NCI-H1417 treated with DMSO at 0.1 percent for 48 hours (cell line): Measurements from ENCODE around the gene CROCC2.

Experiments used
- DNase-seq: peaks from one replicate; lab custom pipeline; 2025; lab: John Stamatoyannopoulos, UW

CROCC2 gene

GRCh38 chr2:240999873-241000541 lies 93.9 kb downstream of the CROCC2 start:
- DNase-seq: no peak

DNA sequence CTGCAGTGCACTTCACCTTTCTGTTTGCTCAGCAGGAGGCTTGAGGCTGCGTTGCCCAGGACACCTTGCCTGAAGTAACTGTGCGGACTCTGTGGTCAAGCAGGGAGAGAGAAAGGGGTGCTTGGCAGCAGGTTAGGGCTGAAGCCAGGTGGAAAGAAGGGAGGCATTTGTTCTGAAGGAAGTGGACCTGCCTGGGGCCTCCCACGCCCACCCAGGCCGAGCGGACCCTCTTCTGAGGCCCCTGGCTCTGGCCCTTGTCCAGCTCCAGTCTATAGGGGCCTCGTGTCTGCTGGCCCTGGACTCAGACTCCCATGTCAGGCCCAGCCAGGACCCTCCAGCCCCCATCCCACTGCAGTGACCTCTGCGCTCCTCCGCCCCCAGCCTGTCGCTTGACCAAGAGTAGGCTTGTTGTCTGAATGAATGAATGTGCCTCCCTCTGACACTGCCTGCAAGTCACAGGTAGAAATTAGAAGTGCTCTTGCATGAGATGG lies 94.7 kb downstream of the CROCC2 start:
- DNase-seq: no peak

GRCh38 chr2:241001413-241002274 lies 95.5 kb downstream of the CROCC2 start:
- no peak for DNase-seq

DNA sequence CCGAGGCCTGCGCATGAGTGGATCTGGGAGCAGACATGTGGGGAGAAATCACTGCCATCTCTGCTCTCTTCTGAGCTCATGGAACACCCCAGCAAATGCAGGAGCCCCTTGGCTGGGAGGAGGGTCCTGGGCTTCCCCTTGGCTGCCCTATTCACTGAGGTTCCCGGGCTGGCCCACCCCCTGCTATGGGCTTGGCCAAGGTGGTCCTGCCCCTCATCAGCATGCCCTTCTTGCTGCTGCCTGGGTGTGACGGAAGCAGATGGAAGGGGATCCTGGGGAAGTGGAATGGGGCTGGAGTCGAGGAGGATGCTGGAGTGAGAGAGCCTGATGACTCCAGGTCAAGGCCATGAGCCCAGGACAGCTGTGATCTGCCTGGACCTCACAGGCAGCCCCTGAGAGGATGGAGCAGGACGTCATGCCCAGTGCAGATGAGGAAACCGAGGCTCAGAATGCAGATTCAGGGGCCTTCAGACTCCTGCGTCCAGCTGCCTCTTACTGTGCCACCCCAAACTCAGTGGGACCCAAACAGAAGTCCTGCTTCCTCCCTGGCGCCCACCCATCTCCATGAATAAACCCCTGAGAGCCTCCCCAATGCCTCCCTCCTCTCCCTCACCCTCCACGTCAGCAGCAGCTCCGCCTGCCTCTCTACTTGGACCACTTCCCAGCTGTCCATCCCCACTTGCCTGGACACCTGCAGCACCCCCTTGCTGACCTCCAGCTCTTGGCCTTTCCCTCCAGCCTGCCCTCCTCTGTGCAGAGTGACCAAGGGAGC lies 96.3 kb downstream of the CROCC2 start:
- no peak for DNase-seq

GRCh38 chr2:241003047-241003360 lies 96.9 kb downstream of the CROCC2 start:
- DNase-seq: no peak

DNA sequence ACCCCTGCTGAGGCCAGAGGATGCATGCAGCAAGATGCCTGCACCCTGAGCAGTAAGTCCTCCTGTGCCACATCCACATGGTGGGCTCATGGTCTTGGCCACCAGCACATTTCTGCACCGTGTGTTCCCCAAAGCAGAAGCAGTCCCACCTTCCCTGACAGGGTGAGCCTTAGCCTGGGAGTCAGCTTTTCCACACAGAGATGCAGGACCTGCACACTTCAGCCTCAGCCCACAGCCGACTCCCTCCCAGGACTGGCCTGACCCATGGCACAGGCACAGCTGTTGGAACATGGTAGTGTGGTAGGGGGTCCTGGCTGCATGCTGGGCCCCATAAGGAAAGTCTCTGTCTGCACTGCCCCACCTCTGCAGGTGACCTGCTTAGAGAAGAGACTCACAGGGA lies 97.2 kb downstream of the CROCC2 start:
- DNase-seq: no peak

DNA sequence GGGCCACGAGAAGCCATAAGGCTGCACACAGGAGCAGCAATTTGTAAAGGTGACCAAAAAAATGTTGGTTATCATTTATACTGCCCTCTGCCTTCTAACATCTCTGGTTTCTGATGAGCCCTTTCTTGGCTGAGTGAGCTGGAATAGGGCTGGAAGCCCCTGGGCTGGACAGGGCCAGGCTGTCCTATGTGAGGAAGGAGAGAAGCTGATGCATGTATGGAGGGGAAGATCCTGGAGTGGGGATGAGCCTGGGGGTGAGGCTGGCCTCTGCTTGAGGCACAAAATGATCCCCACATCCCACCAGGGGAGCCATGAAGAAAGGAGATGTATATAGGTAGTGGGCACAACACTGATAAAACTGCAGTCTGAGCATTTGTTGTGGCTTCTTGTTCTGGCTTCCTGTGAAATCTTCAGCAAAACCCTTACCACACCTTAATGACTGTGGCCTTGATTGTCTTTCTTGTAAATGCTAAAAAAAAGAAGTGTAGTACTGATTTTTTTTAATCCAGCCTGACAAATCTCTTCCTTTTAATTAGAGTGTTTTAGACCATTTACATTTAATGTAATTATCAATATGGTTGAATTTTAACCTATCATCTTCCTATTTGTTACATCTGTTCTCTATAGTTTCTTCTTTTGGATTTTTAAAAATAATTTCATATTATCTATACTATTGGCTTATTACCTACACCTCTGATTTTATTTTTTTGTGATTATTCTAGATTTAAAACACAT lies 97.9 kb downstream of the CROCC2 start:
- DNase-seq: no peak

DNA sequence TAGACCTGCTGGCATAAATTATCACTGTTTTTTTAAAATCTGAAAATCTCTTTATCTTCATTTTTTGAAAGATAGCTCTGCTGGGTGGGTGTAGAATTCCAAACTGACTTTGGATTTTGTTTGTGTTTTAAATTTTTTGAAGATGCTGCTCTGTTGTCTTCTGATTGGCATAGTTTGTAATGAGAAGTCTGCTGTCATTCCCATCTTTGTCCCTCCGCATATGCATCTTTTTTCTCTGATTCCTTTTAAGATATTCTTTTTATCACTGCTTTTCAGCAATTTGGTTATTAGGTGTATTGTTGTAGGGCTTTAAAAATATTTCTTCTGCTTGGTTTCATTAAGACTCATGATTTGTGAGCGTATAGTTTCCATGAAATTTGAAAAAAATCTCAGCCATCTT lies 99.4 kb downstream of the CROCC2 start:
- no peak for DNase-seq

- DNase-seq: no peak
These were observed 100.3 kb downstream of the CROCC2 start for GRCh38 chr2:241006412-241006811.

- no peak for DNase-seq
These were observed 101.0 kb downstream of the CROCC2 start for GRCh38 chr2:241007111-241007510.

GRCh38 chr2:241007880-241008710 lies 102.0 kb downstream of the CROCC2 start:
- DNase-seq: no peak

GRCh38 chr2:241008711-241009121 lies 102.6 kb downstream of the CROCC2 start:
- DNase-seq: no peak

DNA sequence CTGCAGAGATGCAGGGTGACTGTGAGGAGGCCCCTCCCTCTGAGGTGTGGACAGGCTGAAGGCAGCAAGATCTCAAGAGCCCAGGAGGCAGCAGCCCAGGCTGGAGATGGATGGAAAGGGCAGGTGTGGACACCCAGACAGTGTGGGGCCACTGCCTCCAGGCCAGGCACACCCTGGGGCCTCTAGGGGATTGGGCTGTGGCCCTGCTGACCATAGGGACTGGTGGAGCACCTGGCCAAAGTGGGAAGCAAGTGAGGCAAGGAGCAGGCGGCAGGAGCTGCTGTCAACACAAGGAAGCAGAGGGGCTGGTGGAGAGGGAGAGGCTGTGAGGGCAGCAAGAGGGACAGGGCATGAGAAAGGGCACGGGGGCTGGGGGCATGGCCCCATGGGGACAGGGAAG lies 103.1 kb downstream of the CROCC2 start:
- DNase-seq: no peak

- DNase-seq: no peak
These were observed 103.7 kb downstream of the CROCC2 start for GRCh38 chr2:241009601-241010530.

DNA sequence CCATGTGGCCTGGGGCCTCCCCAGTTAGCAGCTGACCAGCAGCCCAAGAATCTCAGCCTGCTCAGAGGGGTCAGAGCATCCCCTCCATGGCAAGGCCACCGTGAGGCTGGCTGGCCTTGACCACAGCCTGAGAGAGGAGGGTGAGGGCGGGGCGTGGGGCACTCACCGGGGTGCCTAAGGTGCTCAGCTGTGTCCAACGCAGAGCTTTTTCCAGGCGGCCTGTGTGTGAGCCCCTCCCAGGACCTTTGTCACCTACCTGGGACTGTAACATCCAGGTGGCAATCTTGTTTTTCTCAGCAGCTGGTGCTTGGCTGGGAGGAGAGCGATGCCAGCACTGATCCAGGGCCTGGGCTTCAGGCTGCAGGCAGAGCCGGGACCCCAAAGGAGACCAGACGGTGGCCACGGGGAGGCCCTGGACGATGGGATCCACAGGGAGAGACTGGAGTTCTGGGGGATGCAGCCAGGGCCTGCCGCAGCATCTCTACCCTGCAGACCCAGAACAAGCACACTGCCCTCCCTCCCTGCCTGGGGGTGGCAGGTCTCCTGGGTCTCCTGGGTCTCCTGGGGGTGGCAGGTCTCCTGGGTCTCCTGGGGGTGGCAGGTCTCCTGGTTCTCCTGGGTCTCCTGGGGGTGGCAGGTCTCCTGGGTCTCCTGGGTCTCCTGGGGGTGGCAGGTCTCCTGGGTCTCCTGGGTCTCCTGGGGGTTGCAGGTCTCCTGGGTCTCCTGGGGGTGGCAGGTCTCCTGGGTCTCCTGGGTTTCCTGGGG lies 104.6 kb downstream of the CROCC2 start:
- DNase-seq: no peak

GRCh38 chr2:241011296-241011600 lies 105.1 kb downstream of the CROCC2 start:
- DNase-seq: no peak

GRCh38 chr2:241011751-241012510 lies 105.8 kb downstream of the CROCC2 start:
- no peak for DNase-seq

GRCh38 chr2:241014224-241014623 lies 108.1 kb downstream of the CROCC2 start:
- DNase-seq: no peak

DNA sequence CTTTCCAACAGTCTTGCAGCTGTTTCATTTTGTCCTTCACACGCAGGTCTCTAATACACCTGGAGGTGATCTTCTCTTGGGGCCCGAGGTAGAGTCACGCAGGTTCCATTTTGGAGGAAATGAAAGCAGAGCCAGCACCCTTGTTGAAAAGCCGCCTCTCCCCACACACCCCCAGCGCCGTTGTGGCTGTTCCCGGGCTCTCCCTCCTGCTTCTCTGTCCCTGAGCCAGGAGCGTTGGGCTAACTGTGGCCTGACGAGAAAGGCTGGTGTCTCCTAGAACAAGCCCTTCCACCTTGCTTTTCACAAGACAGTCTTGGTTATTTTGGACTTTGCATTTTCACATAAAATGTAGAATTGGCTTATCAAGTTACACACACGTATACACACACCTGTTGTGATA lies 108.6 kb downstream of the CROCC2 start:
- no peak for DNase-seq
